ENCODE results near the gene FASTK.
A peak's percentile ranks its signal among the peaks of the same experiment; 100 is the strongest.
"Not testable (repeated sequence)": the region's sequence is repeated elsewhere in the genome, so short reads cannot be mapped to it uniquely, and the experiment has no call there.

The FASTK gene

DNA sequence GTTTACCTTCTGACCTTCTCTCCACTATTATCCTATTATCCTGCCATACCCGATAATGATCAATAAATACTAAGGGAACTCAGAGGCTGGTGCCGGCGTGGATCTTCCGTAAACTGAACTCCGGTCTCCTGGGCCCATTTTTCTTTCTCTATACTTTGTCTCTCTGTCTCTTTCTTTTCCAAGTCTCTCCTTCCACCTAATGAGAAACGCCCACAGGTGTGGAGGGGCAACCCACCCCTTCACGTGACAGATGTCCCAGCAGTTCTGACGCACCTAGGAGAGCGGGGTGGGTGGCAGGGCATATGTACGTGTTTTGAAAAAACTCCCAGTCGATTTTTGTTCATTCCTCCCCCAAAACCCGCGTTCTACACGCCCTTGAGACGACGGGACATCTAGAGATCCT lies 52.9 kb downstream of the FASTK start:
- not testable (repeated sequence) for DNase-seq (ENCODE audit: low read depth)

DNA sequence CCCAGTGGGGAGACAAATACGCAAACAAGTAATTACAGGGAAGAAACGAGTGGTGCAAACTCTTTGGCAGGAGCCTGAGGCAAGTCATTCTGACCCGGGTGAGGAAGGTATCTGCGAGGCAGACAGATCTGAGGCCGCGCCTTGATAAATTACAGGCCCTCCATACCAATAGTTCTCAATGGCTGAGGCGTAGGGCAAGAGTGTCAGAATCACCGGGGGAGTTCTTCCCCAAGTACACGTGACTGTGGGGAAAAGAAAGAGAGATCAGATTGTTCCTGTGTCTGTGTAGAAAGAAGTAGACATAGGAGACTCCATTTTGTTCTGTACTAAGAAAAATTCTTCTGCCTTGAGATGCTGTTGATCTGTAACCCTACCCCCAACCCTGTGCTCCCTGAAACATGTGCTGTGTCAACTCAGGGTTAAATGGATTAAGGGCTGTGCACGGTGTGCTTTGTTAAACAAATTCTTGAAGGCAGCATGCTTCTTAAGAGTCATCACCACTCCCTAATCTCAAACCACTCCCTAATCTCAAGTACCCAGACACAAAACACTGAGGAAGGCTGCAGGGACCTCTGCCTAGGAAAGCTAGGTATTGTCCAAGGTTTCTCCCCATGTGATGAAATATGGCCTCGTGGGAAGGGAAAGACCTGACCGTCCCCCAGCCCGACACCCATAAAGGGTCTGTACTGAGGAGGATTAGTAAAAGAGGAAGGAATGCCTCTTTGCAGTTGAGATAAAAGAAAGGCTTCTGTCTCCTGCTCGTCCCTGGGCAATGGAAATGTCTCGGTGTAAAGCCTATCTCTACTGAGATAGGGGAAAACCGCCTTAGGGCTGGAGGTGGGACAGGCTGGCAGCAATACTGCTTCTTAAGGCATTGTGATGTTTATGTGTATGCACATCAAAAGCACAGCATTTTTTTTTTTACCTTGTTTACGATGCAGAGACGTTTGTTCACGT lies 53.6 kb downstream of the FASTK start:
- peak; percentile 58 for DNase-seq (ENCODE audit: low read depth)

Data from amniotic epithelial cell (primary cell).